ENCODE data around the gene RELA.

Gene RELA

DNA sequence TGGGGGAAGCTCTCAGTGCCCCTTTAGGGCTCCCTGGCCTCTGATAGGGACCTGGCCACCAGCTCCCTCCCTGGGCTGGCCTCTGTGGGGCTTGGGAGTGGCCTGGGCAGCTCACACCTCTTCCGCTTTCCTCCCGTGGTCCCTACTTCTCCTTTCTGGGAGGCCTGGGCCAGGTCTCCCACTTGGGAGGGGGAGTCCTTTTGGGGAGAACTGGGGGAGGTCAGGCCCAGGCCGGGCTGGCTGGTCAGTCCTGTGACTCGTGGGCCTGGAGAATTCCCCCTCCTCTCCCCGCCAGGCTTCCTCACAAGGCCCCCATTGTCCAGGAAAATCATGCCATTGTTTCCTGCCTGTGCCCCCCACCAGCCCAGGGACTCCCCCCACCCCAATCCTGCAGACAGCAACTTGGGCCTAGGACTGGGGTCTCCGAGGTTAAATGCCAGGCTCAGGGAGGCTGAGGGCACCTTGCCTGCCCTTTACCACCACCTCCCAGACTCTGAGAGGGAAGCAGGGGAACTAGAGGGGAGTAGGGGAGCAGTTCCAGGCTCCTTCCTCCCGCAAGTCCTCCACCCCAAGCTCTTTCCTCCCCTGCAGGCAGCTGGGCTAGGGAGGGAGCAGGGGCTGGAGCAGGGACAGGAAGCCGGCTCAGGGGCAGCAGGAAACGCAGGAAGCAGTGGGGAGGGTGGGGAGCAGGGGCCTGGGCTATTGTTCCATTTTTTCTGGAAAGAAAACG, 51.5 kb downstream of the RELA start:
- DNase-seq = no peak

DNA sequence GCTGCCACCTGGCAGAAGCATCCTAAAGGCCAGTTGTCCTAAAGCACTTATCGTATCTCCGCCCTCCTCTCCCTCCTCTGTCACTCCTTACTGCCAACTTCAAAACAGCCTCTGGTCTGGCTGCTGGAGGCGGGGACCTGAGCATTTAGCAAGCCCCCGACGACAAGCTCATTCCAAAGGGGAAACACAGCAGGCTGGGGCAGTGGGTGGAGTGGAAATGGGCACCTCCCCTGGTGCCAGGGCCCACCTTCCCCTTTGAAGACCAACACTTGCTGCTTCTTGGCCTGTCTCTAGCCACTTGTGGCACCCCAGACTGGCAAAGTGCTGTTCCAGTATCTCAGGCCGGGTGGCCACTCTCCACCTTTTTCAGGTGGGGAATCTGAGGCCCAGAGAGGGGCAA, 52.3 kb downstream of the RELA start:
- no peak for DNase-seq

DNA sequence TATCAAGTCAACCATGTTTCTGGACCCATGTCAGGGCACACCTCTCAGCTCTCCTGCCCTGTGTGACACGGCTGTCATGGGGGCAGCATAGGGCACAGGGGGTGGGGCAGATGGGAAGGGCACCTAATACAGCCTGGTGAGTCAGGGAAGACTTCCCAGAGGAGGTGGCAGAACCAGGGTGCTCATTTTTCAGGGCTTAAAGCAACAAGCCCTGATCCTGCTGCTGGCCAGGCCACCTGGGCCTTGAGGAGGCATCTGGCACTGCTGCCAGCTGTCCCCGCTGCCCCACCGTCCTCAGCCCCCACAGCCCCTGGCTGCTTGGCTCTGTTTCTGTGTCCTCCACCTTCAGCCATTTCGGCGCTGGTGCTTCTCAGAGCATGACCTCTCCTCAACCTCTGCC, 53.1 kb downstream of the RELA start:
- no peak for DNase-seq

DNA sequence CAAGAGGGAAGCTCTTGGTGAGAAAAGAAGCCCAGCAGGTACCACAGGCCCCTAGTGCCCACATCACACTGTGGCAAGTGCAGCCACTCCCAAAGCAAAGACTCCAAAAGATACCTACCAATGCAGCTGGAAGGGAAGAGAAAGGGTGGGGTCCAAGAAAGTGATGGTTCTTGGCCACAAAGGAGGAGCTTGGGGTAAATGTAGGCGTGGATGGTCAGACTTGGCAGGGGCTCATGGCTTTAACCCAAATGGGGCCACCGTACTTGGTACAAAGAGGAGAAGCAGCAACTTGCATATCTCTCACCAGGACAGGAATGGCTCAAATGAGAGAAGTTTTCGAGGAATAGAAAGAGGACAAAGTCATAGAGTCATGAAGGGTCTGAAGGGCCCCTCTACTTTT, 53.5 kb downstream of the RELA start:
- DNase-seq = no peak

DNA sequence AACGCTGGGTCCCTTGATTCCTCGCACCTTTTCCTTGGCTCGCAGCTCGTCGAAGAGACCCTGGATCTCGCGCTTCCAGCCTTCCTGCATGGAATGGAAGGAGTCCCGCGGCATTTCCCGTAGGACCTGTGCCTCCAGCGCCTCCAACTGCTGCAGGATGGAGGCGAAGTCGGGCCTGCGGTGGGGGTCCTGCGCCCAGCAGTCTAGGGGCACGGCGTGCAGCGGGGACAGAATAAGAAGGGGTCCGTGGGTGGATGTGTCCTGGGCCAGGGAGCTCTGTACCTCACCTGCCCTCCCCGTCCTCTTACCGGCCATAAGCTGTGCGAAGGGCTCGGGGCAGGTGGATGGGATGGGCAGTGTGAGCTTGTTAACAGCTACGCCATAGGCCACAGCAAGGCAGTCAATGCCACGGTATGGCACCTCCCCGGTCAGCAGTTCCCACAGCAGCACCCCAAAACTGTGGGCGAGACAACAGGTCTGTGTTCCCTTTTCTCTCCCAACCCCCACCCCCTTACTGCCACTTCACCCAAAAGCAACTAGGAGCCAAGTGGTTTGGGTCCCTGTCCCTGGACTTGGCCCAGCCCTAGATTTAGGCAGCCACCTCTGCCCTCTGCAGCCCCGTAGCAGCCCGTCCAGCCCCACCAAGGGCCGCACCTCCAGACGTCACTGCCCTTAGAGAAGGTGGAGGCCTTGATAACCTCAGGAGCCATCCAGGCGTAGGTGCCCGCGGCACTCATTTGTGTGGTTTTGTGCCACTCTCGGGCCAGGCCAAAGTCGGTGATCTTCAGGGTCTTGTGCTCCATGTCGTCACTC, 54.9 kb downstream of the RELA start:
- no peak for DNase-seq

DNA sequence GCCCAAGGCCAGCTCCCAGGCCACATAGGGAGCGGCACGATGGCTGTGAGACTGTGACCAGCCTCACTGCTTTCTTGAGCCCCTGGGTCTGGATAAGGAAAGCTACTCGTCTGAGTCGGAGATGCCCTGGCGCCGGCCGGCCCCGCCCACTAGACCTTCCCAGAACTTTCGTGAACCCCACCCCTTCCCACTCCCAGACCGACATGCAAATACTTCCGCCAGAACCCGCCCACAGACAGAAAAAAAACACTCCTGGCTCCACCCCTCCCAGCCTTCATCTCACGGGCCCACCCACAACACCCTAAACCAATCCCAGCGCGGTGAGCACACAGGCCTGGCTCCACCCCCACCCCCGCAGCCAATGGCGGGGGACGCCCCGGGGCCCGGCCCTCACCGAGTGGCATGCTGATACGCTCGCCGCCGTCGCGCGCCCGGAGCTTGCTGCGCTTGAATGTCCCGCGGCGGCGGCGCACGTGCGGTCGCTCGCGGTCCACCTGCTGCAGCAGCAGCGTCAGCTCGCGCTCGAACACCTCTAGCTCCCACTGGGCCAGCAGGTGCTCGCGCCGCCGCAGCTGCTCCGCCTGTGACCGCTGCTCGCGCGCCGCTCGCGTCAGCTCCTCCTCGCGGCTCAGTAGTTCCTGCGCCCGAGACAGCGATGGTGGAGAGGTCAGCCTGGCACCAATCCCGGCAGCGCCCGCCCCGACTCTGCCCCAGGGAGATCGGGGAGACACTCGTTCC, 55.7 kb downstream of the RELA start:
- no peak for DNase-seq

DNA sequence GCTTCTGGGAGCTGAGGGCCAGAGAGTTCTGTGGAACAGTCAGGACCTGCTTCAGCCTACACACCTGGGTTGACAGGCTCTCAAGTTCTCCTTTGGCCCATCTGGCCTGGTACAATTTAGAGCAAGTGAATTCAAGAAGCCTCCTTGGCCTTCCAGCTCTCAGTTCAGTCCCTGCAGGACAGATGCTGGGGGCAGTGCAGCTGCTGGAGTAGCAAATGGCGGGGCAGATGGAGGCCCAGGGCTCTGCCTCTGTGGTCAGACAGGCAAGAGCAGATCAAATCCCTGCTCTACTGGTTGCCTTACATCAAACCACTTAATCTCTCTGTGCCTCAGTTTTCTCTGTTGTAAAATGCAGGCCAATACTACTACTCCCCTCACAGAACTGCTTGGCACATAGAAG, 58.5 kb downstream of the RELA start:
- DNase-seq = no peak

Data from activated gamma-delta T cell treated with Interleukin-2 at 50 U/mL for 16 hours (primary cell).